HCEC 1CT (cell line): Measurements from ENCODE around the gene PAEP.

Experiments used
- DNase-seq: peaks from one replicate; pipeline ENCODE4 v3.0.0-alpha.2; 2017

Gene PAEP

DNA sequence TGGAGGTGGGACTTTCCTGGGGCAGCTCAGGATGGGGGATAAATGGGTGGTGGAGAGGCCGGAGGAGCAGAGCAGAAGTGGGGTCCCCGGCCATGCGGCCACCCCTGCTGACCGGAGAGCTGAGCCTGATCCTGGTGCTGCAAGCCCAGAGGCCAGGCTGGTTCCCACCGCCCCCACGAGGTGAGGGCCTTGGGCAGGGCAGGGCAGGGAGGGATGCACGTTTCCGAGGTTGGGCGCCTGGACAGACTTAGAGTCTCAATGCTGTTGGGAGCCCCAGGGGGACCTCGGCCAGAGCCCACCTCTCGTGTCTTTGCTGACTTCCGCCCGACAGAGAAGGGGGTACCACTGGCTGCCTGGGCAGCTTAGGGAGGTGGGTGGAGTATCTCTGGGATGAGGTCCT, 10.1 kb upstream of the PAEP start:
- no peak for DNase-seq

DNA sequence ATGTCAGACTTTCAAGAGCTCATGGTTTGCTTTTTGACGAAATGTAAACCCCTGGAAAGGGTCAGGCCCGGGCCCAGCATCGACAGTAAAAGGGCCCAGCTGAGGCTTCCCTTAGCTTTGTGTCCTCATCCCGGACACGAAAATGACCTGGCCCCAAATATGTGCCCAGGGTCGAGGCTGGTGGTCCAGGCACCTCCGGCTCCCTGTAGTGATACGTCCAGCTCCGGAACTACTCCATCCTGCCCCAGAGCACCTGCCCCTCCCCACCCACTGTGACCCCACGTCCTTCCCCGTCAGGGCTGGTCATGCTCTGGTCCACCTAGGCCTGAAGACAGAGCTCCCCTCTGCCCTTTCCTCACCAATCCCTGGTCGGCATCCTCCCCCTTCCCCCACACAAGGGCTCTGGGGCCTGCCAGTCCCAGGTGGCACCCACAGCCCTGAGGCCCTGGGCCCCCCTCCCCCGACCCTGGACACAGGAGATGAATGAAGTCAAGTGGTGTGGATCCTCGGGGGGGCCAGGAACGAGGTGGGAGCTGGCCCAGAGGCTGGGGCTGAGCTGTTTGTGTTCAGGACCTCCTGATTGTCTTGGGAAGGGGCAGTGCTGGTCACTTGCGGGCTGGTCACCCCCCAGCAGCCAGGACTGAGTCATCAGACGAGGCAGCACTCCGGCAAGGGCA, 9.4 kb upstream of the PAEP start:
- DNase-seq, result no peak

DNA sequence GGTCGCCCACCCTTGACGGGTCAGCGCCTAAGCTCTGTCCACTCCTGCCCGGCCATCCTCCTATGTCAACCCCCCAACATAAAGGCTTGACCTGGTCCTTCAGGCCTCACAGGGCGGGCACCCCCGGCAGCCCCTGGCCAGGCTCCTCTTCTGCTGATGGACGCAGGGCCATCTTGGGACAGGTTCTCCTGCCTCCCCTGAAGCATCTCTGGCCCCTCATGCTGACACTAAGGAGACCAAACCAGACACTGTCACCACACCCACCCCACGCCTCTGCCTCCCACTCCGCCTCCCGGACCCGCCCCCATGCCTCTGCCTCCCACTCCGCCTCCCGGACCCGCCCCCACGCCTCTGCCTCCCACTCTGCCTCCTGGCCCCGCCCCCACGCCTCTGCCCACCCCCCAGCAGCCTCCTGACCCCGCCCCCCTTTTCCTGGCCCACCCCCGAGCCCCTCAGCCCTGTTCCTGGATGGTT, 8.8 kb upstream of the PAEP start:
- no peak for DNase-seq

DNA sequence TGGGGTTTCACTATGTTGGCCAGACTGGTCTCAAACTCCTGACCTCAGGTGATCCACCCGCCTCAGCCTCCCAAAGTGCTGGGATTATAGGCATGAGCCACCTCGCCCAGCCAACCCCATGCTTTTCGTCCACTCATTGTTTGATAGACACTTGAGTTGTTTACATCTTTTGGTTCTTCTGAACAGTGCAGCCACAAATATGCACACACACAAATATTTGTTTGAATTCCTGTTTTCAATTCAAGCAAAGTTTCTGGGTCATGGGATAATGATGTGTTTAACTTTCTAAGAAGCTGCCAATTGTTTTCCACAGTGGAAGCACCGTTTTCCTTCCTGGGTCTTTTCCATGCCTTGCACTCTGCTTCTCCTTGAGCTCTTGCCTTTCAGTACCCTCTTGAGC, 6.8 kb upstream of the PAEP start:
- DNase-seq, result no peak

GRCh38 chr9:135555203-135555602, 6.4 kb upstream of the PAEP start:
- no peak for DNase-seq

DNA sequence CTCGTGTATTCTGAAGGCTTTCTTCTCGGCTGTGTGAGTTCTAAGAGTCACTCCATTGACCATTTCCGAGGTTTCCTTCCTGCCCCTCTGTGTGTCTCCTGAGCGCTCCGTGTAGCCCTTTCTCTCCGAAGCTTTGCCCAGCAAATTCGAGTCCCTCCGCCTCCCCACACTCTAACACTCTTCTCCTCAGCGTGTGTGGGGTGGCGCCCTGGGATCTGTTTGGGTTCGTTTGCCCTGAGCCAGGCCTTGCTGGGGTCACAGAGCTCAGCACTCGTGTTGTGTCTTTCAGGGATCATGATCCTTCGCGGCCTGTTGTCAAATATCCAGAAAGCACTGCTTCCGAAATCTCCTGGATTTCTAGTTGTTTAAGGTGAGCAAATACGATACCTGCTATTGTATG, 5.6 kb upstream of the PAEP start:
- DNase-seq, result no peak

- DNase-seq, result no peak
Observed at GRCh38 chr9:135559606-135560005, 1.9 kb upstream of the PAEP start.

- DNase-seq, result no peak
Observed at GRCh38 chr9:135562235-135562745, 734 bp downstream of the PAEP start.

DNA sequence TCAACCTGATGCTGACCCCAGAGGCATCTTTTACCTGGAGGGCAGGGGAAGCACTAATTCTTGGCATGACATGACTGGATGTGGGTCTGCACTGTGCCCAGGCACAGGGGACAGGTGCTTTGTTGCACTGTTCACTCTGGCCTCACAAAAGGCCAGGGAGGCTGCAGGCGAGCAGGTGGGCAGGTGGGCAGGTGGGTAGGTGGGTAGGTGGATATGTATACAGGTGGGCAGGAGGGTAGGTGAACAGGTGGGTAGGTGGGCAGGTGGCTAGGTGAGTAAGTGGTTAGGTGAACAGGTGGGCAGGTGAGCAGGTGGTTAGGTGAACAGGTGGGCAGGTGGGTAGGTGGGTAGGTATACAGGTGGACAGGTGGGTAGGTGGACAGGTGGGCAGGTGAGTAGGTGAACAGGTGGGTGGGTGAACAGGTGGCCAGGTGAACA, 1.5 kb downstream of the PAEP start:
- no peak for DNase-seq

DNA sequence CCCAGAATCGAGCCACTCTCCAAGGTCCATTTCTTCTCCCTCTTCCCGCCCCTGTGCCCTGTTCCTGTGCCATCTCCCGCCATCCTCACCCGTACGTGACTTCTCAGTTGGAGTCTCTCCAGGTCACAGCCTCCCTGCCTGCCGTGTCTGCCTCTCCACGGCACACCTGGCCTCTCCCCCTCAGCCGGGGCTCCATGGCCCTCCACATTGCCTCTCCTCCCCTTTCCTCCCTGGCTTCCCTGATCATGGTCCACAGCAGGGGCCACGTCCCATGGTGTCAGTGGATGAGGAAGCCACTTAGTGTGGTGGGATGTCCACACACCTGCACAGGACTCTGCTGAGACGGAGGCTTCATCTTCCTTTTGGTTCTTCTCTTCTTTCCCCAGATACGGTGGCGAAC, 2.3 kb downstream of the PAEP start:
- no peak for DNase-seq

GRCh38 chr9:135565141-135565628, 3.6 kb downstream of the PAEP start:
- no peak for DNase-seq

DNA sequence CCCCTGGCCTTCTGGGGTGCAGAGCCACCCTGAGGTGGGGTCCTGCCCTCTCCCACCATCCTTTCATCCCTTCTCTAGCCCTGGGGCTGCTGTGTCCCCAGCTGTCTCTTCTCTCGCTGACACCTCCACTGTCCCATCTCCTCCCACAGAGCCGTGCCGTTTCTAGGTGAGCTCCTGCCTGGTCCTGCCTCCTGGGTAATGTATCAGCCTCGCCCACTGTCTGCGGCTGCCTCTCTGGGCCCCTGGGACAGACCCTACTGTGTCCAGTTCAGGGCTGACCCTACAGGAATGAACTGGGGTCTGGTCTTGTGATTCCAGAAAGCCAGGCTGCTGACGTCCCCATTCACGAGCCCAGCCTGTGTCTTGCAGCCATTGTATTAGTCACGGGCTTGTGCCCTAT, 4.1 kb downstream of the PAEP start:
- DNase-seq, result no peak

DNA sequence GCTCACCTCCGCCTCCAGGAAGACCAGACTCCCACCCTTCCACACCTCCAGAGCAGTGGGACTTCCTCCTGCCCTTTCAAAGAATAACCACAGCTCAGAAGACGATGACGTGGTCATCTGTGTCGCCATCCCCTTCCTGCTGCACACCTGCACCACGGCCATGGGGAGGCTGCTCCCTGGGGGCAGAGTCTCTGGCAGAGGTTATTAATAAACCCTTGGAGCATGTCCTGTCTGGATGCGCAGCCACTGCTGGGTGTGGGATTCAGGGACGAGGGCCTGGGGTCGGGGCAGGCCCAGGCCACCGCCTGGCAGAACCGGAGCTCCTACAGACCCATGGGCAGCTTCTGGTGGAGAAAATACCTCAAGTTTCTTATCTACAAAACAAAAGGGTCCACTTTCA, 5.0 kb downstream of the PAEP start:
- DNase-seq, result no peak

DNA sequence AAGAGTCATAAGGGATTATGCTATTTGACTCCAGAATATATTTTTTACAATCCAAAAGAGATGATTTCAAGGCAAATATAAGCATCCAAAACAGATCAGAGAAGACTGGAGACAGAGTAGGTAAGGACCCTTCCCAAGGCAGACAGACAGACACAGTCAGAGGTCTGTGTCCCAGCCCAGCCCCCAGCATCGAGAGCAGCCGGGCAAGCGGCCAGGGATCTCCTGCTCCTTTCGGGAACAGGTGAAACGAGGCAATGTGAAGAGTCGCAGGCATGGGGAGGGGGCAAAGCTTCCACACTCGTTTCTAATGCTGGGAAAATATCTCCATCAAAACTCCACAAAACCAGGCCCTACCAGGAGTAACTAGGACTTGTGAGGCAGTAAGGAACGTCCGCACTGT, 5.8 kb downstream of the PAEP start:
- no peak for DNase-seq

GRCh38 chr9:135568026-135568425, 6.5 kb downstream of the PAEP start:
- no peak for DNase-seq

DNA sequence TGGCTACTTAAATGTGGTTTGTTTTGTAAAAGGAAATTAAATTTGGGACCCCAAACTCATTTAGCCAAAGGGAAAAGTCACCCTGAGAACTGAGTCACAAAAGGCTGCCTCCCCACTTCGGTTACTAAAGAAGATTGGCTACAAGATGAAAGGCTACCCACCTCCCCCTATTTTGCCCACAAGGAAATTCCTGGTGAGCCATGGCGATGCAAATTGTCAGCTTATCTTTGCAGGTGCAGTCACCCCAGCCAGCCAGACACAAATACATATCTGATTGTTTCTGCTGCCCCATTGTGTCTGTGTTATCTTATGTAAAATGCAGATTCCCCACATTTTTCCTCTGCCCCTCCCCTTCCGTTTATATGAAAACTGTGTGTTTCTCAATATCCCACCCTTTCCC, 8.9 kb downstream of the PAEP start:
- no peak for DNase-seq

GRCh38 chr9:135572233-135572632, 10.7 kb downstream of the PAEP start:
- no peak for DNase-seq

- DNase-seq, result no peak
Observed at GRCh38 chr9:135573124-135573523, 11.6 kb downstream of the PAEP start.

DNA sequence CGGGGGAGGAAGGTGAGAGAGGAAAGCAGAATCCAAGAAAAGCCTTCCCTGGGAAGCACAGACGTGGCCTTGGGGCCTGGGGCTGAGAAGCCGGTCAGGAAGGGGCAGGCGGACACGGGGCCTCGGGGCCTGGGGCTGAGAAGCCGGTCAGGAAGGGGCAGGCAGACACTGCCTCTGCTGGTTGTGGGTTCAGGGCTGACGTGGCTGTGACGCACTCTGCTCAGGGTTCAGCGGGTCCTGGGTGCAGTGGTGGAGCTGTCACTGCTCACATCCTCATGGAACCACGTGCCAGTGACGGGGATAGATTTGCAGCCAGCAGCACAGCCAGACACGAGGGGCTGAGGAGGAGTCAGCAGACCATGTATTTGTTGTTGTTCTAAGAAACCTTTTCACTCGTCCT, 12.8 kb downstream of the PAEP start:
- DNase-seq, result no peak

DNA sequence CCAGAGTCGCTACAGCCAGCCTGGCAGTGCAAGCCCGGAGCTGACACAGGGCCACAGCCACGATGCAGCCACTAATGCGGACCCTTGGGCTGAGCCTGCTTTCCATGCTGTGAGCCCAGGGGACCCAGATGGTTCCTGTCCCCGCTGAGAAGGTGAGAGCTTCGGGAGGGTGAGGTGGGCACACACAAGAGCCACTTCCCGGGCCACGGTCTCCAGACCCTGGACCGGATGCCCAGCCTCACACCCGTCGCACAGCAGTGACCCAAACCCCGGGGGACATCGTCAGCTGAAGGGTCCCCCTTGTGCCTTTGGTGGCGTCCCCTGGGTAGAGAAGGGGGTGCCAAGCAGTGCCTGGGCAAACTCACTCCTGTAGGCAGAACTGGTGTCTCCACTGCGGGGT, 13.4 kb downstream of the PAEP start:
- DNase-seq, result no peak

GRCh38 chr9:135575995-135576631, 14.6 kb downstream of the PAEP start:
- no peak for DNase-seq

GRCh38 chr9:135577256-135577655, 15.7 kb downstream of the PAEP start:
- DNase-seq, result no peak

- no peak for DNase-seq
Observed at GRCh38 chr9:135579356-135579755, 17.8 kb downstream of the PAEP start.

- DNase-seq, result no peak
Observed at GRCh38 chr9:135579889-135580660, 18.5 kb downstream of the PAEP start.
